OCI-LY3 (cell line): ENCODE data around the gene PSG6.
"Not testable (repeated sequence)": the region's sequence is repeated elsewhere in the genome, so short reads cannot be mapped to it uniquely, and the experiment has no call there.

Experiments
- CTCF ChIP-seq: fragments of 200-600, 300-600 bp; sonication (generic); IDR thresholded peaks from 2 replicates; pipeline ENCODE4 v1.5.1; 2014; ENCODE audit warnings: antibody characterized with exemption, low read length, low read depth
- EZH2phosphoT487 ChIP-seq: fragments of 200-600 bp; shearing (Covaris generic); IDR thresholded peaks from 2 replicates; pipeline ENCODE4 v1.6.1; 2018; ENCODE audit warnings: antibody characterized with exemption, mixed run types, low read depth

- TF ChIP-seq CTCF, EZH2phosphoT487: not testable (repeated sequence)
Observed at GRCh38 chr19:42934183-42934582, 16.5 kb upstream of the PSG6 start.
